ENCODE measurements around the gene PSMA3. TPM values are rescaled to one million over a fixed set of nuclear protein-coding genes. Genes with fewer than 3 reads are reported as not detected.
A peak's percentile ranks its signal among the peaks of the same experiment; 100 is the strongest.

The PSMA3 gene
- total and polyA plus RNA-seq, 9 donors: 68.1 to 136 (median 80.3) TPM

GRCh38 chr14:58199726-58200479 lies 44.7 kb upstream of the PSMA3 start, which contains the start of gene ACTR10:
ACTR10 (plus strand) TSS chr14:58200149; CDS start chr14:58200218, 69 bp downstream.
- peak; percentile 82 to 93 (median 89) for DNase-seq
- Histone ChIP-seq H3K27ac (peak within 1 kb of the TSS; percentile 91 to 96), H3K27me3 (no peaks in the 10 kb centered on the region), H3K4me3 (peak within 1 kb of the TSS; percentile 91), H3K9me3 (no peaks in the 10 kb centered on the region), H3K4me1 (ENCODE audit: insufficient read depth) (peaks cover 2% of the 10 kb centered on the region), H3K36me3 (no peaks in the 10 kb centered on the region)
- 0% methylated on average over 32 to 78 of the region's 78 CpGs for WGBS, 3 donors
- intact Hi-C loops (cut with DNase I): loop anchor here in 2 of 4 donors (2.0 kb wide), 2 partner anchors 39 to 45 kb away; partner anchors contain the start of gene PSMA3 (in 1 of the 2)
- TF ChIP-seq POLR2A (IDR thresholded peaks at IDR 0.05) (peak; percentile 32), EP300 (IDR thresholded peaks at IDR 0.05) (no peak)

DNA sequence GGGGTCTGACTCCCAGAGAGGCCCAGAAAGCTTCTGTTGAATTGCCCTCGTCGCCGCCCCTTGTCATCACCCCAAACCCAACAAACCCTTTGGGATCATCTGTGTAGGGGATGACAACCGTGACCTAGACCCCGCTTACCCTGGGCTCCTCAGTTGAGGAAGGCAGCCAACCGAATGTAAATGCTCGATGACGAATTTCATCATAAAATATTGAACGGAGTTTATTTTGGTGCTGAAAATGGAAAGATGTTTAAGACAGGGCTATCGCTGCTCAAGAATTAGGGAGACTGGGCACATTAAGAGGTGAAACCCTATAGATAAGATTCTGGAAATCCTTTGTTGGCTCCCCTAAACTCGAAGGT lies 44.2 kb upstream of the PSMA3 start:
- 1% methylated on average over 11 of the region's 11 CpGs for WGBS, 3 donors
- H3K9me3 ChIP-seq: no peaks in the 10 kb centered on the region
- peaks cover 2% of the 10 kb centered on the region for H3K4me1 ChIP-seq (ENCODE audit: insufficient read depth)
- H3K4me3 ChIP-seq: peak overlapping the region; percentile 91
- H3K27ac ChIP-seq: peak overlapping the region; percentile 91 to 96
- H3K36me3 ChIP-seq: no peaks in the 10 kb centered on the region
- TF ChIP-seq, protein P1, sequence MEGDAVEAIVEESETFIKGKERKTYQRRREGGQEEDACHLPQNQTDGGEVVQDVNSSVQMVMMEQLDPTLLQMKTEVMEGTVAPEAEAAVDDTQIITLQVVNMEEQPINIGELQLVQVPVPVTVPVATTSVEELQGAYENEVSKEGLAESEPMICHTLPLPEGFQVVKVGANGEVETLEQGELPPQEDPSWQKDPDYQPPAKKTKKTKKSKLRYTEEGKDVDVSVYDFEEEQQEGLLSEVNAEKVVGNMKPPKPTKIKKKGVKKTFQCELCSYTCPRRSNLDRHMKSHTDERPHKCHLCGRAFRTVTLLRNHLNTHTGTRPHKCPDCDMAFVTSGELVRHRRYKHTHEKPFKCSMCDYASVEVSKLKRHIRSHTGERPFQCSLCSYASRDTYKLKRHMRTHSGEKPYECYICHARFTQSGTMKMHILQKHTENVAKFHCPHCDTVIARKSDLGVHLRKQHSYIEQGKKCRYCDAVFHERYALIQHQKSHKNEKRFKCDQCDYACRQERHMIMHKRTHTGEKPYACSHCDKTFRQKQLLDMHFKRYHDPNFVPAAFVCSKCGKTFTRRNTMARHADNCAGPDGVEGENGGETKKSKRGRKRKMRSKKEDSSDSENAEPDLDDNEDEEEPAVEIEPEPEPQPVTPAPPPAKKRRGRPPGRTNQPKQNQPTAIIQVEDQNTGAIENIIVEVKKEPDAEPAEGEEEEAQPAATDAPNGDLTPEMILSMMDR (IDR thresholded peaks at IDR 0.05): no peak
- no peak for TF ChIP-seq EP300 (IDR thresholded peaks at IDR 0.05)
- no peak for TF ChIP-seq POLR2A (IDR thresholded peaks at IDR 0.05)
- intact Hi-C loops (cut with DNase I): loop anchor here in 2 of 4 donors (2.0 kb wide), 2 partner anchors 38 to 44 kb away; partner anchors contain the start of gene PSMA3 (in 1 of the 2)
- no peaks in the 10 kb centered on the region for H3K27me3 ChIP-seq
- DNase-seq: no peak

- WGBS, 3 donors: 1% methylated on average over 2 of the region's 2 CpGs
- TF ChIP-seq EP300 (IDR thresholded peaks at IDR 0.05) (no peak), POLR2A (IDR thresholded peaks at IDR 0.05) (no peak)
- TF ChIP-seq, protein P1 (IDR thresholded peaks at IDR 0.05): no peak
- no peaks in the 10 kb centered on the region for H3K36me3 ChIP-seq
- peak overlapping the region; percentile 91 for H3K4me3 ChIP-seq
- intact Hi-C loops (cut with DNase I): loop anchor here in 2 of 4 donors (2.0 kb wide), 2 partner anchors 38 to 44 kb away; partner anchors contain the start of gene PSMA3 (in 1 of the 2)
- H3K4me1 ChIP-seq (ENCODE audit: insufficient read depth): peaks cover 2% of the 10 kb centered on the region
- DNase-seq: no peak
- H3K27me3 ChIP-seq: no peaks in the 10 kb centered on the region
- H3K27ac ChIP-seq: peak overlapping the region in 1 of 2 donors; percentile 96
- H3K9me3 ChIP-seq: no peaks in the 10 kb centered on the region
Measured at GRCh38 chr14:58200846-58201245, 43.8 kb upstream of the PSMA3 start.

DNA sequence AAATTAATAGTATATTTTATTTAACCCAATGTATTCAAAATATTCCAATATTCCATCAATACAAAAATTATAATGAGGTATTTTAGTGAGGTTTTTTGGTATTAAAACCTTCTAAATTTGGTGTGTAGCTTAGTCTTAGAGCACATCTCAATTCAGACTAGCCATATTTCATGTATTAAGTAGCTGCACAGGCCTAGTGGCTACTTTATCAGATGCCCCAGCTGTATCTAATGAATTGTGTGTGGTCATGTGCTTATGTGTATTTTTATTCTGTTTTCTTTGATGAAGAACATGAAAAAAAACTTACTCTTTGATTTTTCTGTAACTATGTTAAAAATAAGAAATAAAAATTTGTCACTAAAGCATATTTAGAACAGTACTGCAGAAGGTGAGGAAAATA lies 31.5 kb upstream of the PSMA3 start:
- Histone ChIP-seq H3K27ac (no peak overlapping the region), H3K4me3 (no peak overlapping the region), H3K36me3 (no peaks in the 10 kb centered on the region), H3K9me3 (no peaks in the 10 kb centered on the region), H3K27me3 (no peaks in the 10 kb centered on the region), H3K4me1 (ENCODE audit: insufficient read depth) (no peaks in the 10 kb centered on the region)
- intact Hi-C loops (cut with DNase I): no loop called here
- no peak for DNase-seq
- TF ChIP-seq, protein P1 (IDR thresholded peaks at IDR 0.05): no peak
- TF ChIP-seq POLR2A (IDR thresholded peaks at IDR 0.05) (no peak), EP300 (IDR thresholded peaks at IDR 0.05) (no peak)
